Stimulated activated CD8-positive, alpha-beta memory T cell treated with anti-CD3 and anti-CD28 coated beads, Interleukin-4, amount 100 ng/mL, for 48 hours (primary cell): ENCODE data around the gene RBSN.
A peak's percentile ranks its signal among the peaks of the same experiment; 100 is the strongest.
"Not testable (repeated sequence)": the region's sequence is repeated elsewhere in the genome, so short reads cannot be mapped to it uniquely, and the experiment has no call there.

Experiments
- DNase-seq: peaks from one replicate; pipeline ENCODE4 v3.0.0-alpha.2; 2020

The RBSN gene

GRCh38 chr3:15098503-15099363 lies at the start of gene RBSN:
Gene RBSN, minus strand, starts transcription at chr3:15099148. Its CDS starts 3,028 bp downstream, at chr3:15096120.
- DNase-seq, result peak; percentile 96

DNA sequence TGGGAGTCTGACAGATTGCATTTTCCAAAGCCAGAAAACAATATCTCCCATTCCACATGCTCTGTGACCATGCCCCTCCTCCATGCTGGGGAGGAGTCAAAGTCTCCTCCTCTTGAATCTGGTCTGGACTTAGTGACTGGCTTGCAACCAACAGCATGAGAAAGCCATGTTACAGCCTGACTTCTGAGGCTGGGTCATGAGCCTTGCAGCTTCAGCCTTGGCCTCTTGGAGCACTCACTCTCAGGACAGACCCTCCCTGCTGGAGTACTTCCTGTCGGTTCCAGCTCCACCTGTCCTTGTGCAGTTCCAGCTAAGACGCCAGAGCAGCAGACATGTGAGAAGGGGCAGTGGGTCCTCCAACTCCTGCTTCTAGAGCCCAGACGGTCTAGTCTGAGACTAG lies 49.7 kb upstream of the RBSN start:
- DNase-seq, result no peak

GRCh38 chr3:15136885-15137284 lies 37.9 kb upstream of the RBSN start:
- not testable (repeated sequence) for DNase-seq

- not testable (repeated sequence) for DNase-seq
Observed at GRCh38 chr3:15134968-15135367, 36.0 kb upstream of the RBSN start.

GRCh38 chr3:15128403-15128802 lies 29.5 kb upstream of the RBSN start:
- not testable (repeated sequence) for DNase-seq

DNA sequence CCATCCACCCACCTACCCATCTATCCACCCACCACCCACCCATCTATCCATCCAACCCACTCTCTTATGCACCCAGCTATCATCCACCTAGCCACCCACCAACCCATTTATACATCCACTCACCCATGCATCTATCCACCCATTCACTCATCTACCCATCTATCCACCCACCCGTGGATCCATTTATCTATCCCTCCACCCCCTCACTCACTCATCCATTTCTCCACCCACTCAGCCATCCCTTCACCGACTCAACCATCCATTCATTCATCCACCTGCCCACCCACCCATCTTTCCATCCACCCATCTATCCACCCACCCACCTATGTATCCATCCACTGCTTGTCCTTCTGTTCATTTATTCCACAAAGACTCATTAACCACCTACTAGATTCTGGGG lies 28.0 kb upstream of the RBSN start:
- not testable (repeated sequence) for DNase-seq

GRCh38 chr3:15122398-15122797 lies 23.4 kb upstream of the RBSN start:
- no peak for DNase-seq

- DNase-seq, result no peak
Observed at GRCh38 chr3:15121936-15122335, 23.0 kb upstream of the RBSN start.

DNA sequence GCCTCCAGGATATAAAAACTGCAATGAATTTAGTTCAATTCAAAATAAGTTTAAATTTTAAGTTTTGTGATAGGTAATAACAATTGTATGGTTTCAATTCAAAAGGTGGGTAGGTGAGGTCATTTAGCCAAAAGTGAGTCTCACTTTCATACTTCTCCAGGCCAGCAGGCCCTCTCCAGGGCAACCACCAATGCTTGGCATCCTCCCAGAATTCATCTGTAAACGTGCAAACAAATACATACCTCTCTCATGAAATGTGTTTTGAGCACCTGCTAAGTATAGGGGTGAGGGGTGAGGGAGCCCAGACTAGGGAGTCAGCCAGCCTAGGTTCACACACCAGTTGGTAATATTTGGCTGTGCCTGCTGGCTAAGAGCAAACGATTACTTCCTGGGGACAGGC lies 22.0 kb upstream of the RBSN start:
- DNase-seq, result no peak

GRCh38 chr3:15117011-15117410 lies 18.1 kb upstream of the RBSN start:
- no peak for DNase-seq

- no peak for DNase-seq
Observed at GRCh38 chr3:15116032-15116669, 17.2 kb upstream of the RBSN start.

DNA sequence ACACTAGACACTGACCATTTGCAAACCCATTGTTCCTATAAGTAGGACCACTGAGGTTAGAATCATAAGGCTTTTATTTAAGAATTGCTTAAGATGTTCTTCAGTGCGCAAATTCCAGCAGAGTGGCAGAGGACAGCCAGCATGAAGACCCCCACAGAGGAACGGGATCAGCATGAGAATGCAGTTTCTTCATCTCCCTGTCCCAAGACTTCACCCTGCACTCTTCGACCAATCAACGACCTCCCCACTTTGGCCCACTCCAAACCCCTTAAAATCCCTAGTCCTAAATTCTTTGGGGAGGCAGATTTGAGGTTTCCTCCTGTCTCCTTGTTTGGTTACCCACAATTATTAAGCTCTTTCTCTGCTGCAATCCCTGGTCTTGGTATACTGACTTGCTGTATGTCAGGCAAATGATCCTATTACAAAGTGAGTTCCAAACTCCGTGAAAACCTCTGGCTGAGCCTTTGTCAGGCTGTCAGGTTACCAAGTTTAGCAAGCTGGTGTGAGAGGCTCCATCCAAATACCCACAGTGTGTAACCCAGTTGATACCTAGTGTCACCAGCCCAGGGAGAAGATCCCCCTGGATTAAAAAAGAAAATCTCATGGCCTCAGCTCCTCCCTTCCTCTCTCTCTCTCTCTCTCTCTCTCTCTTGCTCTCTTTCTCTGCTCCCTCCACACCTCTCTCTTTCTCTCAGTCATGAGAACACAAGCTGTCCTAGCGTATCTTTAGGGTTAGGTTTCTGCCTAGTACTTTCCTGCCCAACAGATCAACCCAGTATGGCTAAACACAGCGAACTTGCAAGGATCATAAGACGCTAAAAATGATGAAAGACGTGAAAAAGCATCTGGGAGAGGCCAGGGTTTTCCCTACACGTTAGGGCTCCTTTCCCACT lies 15.8 kb upstream of the RBSN start:
- DNase-seq, result no peak

GRCh38 chr3:15113884-15114283 lies 14.9 kb upstream of the RBSN start:
- DNase-seq, result no peak

GRCh38 chr3:15113471-15113870 lies 14.5 kb upstream of the RBSN start:
- no peak for DNase-seq

DNA sequence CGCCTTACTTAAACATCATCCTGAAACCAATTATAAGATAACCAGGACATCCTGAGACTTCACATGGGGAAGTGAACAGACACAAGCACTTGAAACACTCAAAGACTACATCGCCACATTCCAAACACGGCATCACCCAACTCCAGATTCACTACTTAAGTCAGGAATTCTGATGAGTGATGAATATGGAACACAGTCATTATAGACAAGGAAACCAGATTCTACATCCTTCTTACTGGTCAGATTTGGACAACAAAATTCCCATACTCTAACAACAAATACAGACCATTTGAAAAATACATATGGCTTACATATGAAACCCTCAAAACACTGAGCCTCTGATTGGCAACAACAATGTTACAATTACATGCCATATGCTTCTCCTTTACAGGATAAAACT lies 13.1 kb upstream of the RBSN start:
- DNase-seq, result no peak

DNA sequence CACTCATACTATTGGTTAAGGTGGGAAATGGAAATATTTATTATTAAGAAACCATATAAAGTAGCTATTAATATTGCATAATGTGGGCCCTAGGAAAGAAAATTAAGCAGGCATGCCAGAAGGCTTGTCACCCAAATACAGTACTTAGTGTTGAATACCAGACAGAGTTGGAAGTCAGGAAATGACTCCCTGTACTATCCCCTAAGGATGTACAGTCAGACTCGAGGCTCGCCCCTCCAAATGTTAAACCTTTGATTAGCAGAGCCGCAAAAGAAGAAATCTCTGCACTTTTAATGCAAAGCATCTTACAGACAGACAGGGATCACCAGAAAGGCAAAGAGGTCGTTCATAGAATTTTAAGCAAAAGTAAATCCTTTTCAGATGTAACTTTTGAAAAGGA lies 11.3 kb upstream of the RBSN start:
- no peak for DNase-seq

- no peak for DNase-seq
Observed at GRCh38 chr3:15108869-15109268, 9.9 kb upstream of the RBSN start.

- peak; percentile 85 for DNase-seq
Observed at GRCh38 chr3:15108082-15108545, 9.2 kb upstream of the RBSN start.

DNA sequence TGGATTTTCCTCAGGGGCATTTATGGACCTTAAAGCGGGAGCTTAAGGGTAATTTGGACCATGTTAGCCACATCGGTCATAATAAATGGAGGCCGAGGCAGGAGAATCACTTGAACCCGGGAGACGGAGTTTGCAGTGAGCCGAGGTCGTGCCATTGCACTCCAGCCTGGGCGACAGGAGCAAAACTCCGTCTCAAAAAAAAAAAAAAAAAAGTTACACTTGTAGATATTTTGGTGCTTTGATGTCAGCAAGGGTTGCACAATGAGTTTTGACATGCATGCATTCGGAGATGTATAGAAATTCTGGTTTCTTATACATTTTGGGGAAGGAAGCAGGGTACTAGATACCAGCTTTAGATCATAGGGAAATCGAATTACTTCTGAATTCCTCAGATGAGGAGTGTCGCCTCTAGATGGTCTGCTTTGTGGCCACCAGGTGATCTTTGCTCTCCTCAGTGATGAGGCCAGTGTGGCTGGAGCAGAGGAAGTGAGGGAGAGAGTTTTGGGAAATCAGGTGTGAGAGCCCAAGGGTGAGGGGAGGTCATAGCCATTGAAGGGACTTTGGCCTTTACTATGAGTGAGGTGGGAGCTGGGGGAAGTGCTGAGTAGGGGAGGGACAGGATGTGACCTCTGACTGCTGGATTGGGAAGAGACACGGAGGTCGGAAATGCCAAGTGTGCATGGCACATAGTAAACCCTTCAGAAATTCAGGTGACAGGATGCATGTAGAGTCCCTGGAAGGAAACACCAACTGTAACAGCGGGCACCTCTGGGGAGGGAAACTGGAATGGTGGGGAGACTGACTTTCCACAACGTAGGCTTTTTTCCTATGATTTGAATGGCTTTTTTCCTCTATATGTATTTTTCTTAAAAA lies 8.4 kb upstream of the RBSN start:
- DNase-seq, result no peak

DNA sequence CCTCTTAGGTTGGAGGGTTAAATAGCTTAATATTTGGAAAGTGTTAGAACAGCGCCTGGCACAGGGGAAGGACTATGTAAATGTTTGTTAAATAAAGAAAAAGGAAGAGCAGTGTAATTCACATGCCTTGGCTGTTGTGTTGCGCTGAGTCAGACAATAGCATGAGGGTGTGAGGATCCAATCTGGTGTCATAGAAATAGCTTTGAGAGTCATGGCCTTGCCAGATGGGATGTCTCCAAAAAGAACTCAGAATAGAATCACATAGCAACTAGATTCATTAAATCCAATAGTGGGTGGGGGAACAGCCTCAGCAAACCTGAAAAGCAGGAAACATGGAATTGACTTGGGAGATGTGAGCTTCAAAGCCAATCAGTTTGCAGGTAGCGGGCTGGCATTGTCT lies 3.9 kb upstream of the RBSN start:
- no peak for DNase-seq

DNA sequence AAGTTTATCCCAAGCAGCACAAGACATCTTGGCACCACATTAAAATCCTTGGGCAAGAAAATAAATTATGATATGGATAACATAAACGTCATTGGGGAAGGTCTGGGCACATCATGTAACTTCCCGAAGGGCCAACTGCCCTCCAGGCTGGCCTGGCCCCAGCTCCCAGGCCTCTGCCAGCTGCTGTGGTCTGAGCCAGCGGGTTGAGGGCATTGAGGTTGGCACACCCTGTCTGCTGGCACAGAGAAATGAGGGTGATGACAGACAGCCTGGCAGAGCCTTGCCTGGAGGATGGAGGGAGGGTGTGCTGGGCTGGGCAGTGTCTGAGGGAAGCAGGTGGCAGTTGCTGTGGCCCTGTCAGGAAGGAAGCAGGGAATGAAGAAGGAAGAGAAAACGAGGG lies 3.3 kb upstream of the RBSN start:
- DNase-seq, result no peak
